GM18507 (cell line): ENCODE measurements around the gene LBR.

ENCODE experiments used
- DNase-seq: peaks from one replicate; pipeline ENCODE4 v3.0.0; 2011; ENCODE audit warnings: low read depth; ENCODE audit not compliant: insufficient read length; ENCODE audit errors: extremely low spot score
- FAIRE-seq: peaks from 2 replicates; lab custom pipeline; 2011; peaks lifted over from hg19 to GRCh38; lab: Jason Lieb, UNC

Gene LBR

DNA sequence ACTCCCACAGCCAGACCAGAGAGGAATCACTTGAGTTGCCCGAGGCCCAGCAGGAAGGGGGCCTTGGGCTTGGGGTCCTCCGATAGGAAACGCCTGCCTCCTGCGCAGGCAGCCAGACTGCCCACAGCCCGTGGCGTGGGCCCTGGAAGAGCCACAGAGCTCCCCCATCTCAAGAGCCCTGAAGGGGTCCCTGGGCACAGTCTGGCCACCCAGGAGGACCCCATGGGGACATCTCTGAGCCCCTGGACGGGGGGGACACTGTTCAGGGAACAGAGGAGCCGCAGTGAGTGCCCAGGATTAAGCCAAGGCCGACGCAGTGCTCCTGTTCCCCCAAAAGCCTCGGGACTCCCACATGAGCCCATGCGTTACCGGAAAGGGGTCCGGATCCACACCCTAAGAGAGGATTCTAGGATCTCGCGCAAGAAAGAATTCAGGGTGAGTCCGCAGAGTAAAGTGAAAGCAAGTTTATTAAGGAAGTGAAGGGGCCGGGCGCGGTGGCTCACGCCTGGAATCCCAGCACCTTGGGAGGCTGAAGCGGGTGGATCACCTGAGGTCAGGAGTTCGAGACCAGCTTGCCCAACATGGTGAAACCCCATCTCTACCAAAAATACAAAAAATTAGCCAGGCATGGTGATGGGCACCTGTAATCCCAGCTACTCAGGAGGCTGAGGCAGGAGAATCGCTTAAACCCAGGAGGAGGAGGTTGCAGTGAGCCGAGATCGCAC lies 38.1 kb upstream of the LBR start:
- DNase-seq = no peak
- no peak for FAIRE-seq

GRCh38 chr1:225464851-225465792 lies 37.3 kb upstream of the LBR start:
- FAIRE-seq (no peak), DNase-seq (no peak)

- DNase-seq = no peak
- FAIRE-seq = no peak
Measured at GRCh38 chr1:225462714-225463574, 35.1 kb upstream of the LBR start.

- FAIRE-seq (no peak), DNase-seq (no peak)
Measured at GRCh38 chr1:225462429-225462713, 34.5 kb upstream of the LBR start.

DNA sequence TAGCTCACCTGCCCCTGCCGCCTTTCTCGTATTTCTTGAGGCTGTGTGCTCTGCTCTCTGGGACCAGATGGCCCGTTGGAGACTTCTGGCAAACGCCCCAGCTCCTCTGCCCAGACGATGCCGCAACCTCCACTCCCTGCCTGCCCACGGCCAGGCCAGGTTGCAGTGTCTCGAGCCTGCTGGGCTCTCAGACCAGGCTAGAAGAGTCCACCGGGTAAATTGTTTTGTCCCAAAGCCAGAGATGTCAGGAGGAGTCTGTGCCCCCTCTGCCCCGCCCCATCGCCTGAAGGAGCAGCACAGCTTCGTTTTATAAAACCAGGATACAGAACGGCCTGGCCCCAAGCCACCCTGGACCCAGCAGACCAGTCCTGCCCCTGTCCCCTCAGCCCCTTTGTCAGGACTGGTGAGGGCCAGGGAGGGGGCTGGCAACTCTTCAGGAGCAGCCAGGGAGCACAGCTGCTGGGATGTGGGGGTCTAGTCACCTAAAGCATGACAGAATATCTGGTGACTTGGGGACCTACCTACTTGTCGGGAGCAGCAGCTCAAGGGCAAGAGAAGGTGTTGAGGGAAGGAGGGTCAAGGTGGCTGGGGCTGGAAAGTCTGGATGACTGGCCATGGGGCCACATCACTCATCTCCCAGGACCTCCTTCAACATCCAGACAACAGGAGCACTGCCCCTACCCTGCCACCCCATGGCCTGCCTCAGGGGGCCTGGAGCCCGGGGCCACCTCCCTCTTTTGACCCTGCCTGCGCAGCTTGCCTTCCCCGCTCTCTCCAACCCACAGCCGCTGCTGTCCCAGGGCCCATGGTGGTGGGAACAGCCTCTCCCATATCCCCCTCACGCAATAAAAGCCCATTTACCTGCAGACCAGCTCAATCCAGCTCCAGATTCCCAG lies 33.9 kb upstream of the LBR start:
- DNase-seq (no peak), FAIRE-seq (no peak)

- FAIRE-seq (no peak), DNase-seq (no peak)
Measured at GRCh38 chr1:225460737-225461532, 33.1 kb upstream of the LBR start.

- FAIRE-seq (no peak), DNase-seq (no peak)
Measured at GRCh38 chr1:225460021-225460736, 32.3 kb upstream of the LBR start.

DNA sequence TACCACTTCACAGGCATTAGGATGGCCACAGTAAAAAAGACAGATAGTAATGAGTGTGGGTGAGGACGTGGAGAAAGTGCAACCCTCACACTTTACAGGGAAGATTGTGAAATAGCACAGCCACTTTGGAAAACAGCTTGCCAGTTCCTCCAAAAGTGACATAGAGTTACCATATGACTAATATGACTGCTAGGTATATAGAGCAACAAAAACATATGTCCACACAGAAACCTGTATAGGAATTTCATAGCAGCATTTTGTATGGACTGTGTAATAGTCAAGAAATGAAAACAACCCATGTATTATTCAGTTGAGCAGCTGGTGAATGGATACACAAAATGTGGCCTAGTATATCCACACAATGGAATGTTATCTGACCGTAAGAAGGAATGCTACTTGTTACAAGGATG lies 30.4 kb upstream of the LBR start:
- no peak for DNase-seq
- no peak for FAIRE-seq

- FAIRE-seq (no peak), DNase-seq (no peak)
Measured at GRCh38 chr1:225454733-225455132, 26.9 kb upstream of the LBR start.

GRCh38 chr1:225453797-225454648 lies 26.2 kb upstream of the LBR start:
- FAIRE-seq = no peak
- no peak for DNase-seq

GRCh38 chr1:225451840-225452515 lies 24.1 kb upstream of the LBR start:
- FAIRE-seq (no peak), DNase-seq (no peak)

DNA sequence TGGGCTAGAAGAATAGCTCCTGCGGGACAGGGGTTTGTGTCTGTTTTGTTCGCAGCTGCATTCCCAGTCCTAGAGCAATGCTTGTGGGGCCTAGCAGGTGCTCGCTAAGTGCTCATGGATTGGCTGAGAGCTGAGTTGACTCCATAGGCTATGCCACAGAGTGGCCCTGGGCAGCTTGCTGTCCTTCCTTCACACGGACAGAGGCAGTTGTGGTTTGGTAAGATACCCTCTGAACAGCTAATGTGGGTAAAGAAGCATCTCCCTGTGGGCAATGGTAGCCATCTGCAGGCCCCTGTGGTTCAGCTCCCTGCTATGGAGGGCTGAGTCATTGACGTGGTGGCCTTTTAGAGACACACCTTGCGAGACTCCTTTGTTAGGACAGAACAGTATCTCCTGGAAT lies 23.5 kb upstream of the LBR start:
- no peak for FAIRE-seq
- DNase-seq = no peak

DNA sequence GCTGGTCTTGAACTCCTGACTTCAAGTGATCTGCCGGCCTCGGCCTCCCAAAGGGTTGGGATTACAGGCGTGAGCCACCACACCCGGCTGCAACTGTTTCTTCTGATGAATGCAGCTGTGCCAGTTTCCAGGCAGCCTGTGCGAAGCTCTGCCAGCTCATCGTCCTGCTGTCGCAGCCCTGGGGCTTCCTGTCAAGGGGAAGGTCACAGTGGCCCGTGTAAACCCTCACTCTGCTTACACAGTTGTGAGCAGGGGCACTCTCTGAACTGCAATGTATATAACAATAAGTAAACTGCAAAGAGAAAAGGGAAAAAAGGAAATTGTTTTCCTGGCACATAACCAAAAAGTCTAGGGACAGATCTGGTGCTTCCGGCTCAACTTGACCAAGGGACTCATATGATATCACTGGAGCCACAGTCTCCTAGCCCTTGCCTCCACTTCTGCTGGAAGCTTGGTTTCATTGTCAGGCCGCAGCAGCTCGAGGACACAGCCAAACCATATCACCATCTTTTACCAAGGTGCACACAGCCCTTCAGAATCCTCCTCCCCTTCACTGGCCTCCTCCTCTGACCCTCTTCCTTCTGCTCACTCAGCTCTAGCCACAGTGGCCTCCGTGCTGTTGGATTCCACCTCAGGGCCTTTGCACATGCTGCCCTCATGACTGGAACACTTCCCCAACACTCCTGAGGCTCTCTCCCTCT lies 22.8 kb upstream of the LBR start:
- FAIRE-seq = no peak
- no peak for DNase-seq

DNA sequence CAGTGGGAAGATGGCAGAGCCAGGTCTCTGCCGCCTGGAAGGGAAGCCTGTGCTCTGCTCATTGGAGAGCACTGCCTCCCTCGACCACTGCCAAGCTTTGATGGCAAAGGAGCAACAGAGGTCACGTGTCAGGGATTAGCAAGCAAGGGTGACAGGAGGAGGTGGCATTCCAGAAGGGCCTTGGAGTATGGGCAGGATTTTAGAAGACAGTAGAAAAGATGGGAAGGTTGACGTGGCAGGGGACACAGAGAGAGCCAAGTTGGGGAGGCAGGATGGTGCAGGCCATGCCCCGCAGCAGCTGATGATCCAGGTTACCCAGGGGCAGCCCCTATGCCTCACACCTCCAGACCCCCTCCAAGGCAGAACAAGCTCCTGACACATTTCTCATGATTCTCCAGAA lies 21.9 kb upstream of the LBR start:
- FAIRE-seq (no peak), DNase-seq (no peak)

- FAIRE-seq = no peak
- DNase-seq = no peak
Measured at GRCh38 chr1:225449261-225449660, 21.4 kb upstream of the LBR start.
